HG03159 (cell line): ENCODE data around the gene NRP2.

Experiments used
- ATAC-seq: cut with Tn5 transposase; IDR thresholded peaks from one replicate; pipeline ENCODE4 v1.9.1; 2021; ENCODE audit warnings: mild to moderate bottlenecking, moderate library complexity; ENCODE audit not compliant: unreplicated experiment

Gene NRP2, protein sequence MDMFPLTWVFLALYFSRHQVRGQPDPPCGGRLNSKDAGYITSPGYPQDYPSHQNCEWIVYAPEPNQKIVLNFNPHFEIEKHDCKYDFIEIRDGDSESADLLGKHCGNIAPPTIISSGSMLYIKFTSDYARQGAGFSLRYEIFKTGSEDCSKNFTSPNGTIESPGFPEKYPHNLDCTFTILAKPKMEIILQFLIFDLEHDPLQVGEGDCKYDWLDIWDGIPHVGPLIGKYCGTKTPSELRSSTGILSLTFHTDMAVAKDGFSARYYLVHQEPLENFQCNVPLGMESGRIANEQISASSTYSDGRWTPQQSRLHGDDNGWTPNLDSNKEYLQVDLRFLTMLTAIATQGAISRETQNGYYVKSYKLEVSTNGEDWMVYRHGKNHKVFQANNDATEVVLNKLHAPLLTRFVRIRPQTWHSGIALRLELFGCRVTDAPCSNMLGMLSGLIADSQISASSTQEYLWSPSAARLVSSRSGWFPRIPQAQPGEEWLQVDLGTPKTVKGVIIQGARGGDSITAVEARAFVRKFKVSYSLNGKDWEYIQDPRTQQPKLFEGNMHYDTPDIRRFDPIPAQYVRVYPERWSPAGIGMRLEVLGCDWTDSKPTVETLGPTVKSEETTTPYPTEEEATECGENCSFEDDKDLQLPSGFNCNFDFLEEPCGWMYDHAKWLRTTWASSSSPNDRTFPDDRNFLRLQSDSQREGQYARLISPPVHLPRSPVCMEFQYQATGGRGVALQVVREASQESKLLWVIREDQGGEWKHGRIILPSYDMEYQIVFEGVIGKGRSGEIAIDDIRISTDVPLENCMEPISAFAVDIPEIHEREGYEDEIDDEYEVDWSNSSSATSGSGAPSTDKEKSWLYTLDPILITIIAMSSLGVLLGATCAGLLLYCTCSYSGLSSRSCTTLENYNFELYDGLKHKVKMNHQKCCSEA

DNA sequence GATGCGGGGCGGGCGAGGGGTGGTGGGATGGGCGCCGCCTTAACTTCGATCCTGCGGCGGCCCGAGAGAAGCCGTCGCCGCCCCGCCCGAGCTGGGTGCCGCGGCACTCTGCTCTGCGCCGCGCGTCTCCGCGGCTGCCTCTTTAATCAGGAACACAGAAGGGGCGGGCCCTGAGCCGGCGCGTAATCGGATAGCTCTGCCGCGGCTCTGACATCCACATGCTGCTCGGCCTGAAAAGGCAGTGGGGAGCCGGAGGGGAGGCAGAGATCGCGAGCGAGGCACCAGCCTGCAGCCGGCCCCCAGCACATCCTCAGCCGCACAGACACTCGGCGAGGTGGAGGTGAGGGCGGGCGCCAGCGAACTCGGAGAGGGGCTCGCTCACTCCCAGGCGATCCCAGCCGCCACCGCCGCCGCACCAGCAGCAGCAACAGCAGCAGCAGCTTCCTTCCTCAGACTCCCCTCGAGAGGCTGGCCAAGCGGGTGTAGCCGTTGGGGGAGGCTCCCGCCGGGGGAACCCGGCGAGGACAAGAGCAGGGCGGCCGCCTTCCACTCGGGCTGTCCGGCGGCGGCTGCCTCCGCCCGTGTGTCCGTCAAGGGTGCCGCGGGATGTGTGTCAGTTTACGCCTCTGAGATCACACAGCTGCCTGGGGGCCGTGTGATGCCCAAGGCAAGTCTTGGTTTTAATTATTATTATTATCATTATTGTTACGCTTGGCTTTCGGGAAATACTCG lies at the start of gene NRP2:
Gene NRP2, plus strand, starts transcription at position 263 of the 732 bp plus-strand sequence. CDS start 790 bp downstream, outside the sequence.
- peak; percentile 67 for ATAC-seq

- no peak for ATAC-seq
Observed at GRCh38 chr2:205633994-205634393, 48.3 kb upstream of the NRP2 start.

DNA sequence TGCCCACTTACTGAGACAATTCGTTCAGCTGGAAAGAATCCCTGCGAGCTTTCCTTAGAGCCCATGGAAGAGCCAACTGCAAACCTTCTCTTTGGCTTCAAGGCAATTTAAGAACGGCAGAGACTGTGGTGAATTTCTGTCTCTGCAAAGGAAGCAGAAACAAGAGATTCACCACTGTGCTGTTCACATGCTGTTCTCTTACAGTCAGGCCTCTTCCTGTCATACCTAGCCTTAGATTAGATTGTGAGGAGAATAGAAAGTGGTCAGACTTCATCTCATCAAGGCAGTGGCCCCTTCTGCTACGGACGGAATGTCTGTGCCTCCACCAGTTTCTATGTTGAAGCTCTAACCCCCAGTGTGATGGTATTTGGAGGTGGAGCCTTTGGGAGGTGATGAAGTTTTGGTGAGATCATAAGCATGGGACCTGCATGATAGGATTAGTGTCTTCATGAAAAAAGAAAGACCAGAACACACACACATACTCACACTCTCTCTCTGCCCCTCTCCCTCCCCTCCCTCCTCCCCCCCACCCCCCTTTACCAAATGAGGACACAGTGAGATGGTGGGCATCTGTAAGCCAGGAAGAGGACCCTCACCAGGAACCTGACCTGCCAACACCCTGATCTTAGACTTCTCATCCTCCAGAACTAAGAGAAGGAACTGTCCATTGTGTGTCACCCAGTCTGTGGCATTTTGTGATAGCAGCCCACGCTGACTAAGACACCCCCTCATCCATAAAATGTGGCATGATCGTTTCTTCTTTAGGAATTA lies 45.6 kb upstream of the NRP2 start:
- no peak for ATAC-seq

DNA sequence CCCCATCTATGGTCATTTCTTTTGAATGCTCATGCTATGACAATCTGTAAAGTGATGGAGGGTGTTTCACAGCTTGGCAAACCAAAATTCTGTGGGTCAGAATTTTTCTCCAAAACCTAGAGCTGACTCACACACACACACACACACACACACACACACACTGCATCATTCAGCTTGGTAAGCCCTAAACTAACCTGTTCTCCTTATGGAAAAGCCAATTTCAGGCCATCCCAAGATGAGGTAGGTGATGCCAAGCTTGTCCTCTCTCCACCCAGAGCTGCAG lies 45.0 kb upstream of the NRP2 start:
- no peak for ATAC-seq

- no peak for ATAC-seq
Observed at GRCh38 chr2:205637779-205638503, 44.4 kb upstream of the NRP2 start.

DNA sequence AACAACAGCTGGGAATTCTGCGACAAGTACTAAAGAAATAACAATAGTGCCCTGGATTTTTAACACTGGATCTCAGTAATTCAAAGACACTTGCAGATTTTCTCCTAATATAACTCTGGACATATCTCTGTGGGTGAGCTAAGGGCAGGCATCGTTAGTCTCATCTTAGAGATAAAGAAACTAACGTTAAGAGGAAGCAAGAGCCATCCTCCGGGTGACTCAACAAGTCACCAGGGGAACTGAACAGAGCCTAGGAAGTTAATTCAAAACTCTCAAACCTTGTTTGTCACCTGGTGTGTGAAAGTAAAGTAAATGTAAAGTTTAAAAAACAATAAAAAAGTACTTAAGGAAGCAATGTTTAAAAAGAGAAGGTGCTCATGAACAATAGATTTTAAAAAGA lies 41.6 kb upstream of the NRP2 start:
- ATAC-seq: no peak

DNA sequence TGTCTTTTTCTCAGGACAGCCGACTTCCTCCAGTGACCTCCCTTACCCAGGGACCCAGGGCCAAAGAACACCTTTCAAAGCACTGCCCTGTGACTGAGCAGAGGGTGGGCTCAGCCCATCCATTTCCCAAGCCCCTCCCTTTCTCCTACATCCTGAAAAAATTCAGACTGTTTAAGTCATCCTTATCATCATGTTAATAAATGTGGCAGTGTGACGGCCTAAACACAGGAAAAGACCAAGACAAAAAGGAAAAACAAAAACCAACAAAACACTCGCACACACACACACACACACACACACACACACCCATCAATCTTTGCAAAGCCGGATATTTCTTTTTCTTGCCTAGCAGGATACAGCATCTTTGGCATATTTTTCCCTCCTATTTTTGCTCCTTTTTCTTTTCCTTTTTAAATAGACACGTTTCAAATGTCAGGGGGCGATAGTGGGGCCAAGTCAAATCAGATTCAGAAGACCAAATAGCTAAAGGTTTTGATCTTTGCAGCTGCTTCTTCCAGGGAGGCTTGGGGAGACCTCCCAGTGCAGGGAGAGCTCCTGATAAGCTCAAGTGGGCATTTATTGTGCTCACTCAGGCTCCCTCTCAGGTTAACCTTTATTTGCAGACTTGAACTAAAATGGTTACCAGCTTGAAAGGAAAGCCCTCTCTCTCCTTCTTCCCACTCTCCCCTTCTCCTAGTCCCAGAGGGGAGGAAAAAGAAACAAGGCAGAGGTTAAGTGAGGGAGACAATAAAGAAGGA lies 39.5 kb upstream of the NRP2 start:
- ATAC-seq: no peak

DNA sequence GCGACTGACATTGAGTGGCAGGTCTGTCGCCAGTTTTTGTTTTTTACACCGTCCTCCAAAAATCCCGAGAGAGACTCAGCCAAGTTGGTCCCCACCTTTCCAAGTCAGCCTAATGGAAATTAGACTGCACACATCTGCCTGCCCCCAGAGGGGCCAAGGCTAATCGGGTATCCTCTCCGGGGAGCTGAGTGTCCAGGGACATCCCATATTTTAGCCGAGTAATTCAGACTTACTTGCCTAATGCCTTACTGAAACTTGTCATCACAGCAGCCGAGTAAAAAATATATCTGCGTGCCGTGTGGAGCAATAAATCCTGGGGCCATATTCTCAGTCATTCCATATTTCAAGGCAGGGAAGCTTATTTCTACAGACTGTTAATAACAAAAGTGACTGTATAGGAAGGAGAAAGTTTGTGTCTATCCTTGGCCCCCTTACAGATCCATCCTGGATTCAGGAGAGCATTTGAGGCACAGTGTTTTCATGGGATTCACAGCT lies 38.9 kb upstream of the NRP2 start:
- no peak for ATAC-seq

GRCh38 chr2:205644018-205644417 lies 38.3 kb upstream of the NRP2 start:
- ATAC-seq: no peak

DNA sequence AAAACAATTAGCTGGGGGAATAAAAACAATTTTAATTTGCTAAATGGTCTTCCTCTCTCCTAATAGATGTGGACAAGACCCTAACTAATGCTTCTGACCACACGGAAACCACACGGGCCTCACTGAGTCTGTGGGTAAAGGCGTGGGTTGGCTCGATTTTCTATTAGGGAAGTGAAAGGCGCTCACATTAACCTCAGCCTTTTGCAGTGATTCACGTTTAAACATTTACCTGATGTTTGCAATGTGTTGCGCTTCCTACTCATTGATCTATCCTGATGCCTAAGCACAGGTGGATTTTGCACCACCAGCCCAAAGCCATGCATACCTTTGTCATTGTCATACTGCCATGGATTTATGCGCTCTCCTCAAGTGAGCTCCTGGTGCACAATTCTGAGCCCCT lies 35.6 kb upstream of the NRP2 start:
- peak; percentile 99 for ATAC-seq

- no peak for ATAC-seq
Observed at GRCh38 chr2:205650450-205650849, 31.9 kb upstream of the NRP2 start.

- no peak for ATAC-seq
Observed at GRCh38 chr2:205650931-205651330, 31.4 kb upstream of the NRP2 start.

GRCh38 chr2:205651719-205652118 lies 30.6 kb upstream of the NRP2 start:
- no peak for ATAC-seq

DNA sequence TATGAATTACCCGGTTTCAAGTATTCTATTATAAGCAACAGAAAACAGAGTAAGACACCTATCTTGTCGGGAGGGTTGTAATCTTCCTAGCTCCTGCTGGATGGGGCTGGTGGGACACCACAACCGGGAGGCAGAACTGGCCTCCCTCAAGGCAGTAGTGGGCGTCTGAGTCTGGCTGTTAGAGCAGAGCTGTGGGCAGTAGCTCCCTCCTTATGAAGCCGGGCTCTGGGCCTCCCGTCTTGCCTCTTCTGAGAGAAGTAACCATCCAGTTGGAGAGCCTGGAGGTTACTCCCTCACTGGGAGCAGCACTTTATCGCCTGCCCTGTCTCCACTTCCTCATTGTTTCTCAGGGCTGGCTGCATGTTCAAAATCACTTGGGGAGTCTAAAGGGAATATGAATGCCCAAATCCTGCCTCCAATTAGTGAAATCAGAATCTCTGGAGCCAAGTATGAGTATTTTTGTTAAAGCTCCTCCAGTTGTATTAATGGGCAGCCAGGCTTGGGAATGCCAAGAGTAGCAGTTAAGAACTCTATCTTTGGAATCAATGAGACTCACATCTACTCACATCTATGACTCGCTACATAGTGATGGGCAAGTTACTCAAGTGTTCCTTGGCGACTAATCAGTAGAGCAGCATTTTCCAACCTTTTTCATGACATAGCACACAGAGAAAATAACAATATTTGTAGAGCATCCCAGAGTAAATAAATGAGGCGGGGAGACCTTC lies 27.3 kb upstream of the NRP2 start:
- ATAC-seq: no peak

DNA sequence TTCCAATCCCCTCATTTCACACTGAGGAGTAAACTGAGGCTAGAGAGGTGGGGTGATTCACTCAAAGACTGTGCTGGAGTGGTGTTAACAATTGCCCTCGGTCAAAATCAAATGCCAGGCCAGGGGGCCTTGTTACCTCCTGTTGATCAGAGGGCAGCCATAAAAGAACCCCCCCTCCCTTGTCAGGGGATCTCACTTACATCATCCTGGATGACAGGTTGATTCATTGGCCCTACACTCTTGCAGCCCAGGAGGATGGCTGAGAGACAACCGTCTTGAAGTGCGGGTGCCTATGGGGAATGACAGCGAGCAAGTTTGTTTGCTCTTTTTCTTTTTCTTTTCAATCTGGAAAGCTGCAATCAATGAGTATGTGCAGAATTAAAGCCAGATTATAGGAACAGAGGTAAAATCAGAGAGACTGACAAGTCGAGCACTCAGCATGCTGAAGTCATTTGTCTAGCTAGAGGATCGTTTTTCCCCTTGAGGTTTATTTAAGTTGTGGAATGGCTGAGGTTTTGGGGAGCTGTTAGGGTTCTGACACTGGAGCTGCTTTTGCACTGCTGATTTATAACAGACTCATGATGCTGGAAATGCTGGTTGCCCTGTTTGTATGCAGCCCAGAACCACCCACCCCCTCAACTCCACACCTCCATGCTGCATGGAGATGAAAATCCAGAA lies 26.4 kb upstream of the NRP2 start:
- ATAC-seq: no peak

- no peak for ATAC-seq
Observed at GRCh38 chr2:205656461-205656860, 25.8 kb upstream of the NRP2 start.

DNA sequence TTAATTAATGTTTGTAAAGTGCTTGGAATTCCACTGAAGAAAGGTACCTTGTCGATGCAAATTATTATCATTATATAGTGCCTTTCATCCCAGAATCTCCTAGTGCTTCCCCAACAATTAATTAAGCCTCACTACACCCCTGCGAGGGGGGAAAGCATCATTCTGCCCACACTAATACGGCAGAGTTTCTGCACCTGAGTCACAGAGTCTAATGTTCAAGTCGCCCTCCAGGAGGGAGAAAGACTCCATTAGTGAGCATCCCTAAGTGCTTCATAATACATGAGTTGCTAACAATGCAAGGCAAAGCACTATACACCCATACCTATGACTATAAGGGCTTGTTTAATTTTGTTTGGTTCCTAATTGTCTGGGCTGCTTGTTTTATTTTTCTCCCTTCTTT lies 25.4 kb upstream of the NRP2 start:
- no peak for ATAC-seq

GRCh38 chr2:205657579-205657978 lies 24.7 kb upstream of the NRP2 start:
- no peak for ATAC-seq
